A549 (cell line): ENCODE measurements around the gene KERA. TPM values are rescaled to one million over a fixed set of nuclear protein-coding genes. Genes with fewer than 3 reads are reported as not detected.

ENCODE experiments used
- ATAC-seq, 2 experiments: fragments of 200-7000 bp in 1 of 2; fragments of >200 bp in 1 of 2; cut with Nextera tagmentation in 1 of 2; cut with Tn5 transposase in 1 of 2; 3 replicates each; pipeline versions ENCODE4 v1.8.0 to v1.9.1; 2018 to 2020; ENCODE audit warnings: mild to moderate bottlenecking in 1 of 2, moderate library complexity in 1 of 2
- CTCF ChIA-PET: fragments of 300-600 bp; sonication (Branson Sonifier 250); formaldehyde crosslinking; extraction: SDS; loops from one replicate; lab custom pipeline; 2021; ENCODE audit warnings: antibody characterized with exemption, inconsistent platforms; lab: Yijun Ruan, JAX
- POLR2A ChIA-PET: fragments of 350-600 bp; formaldehyde crosslinking; extraction: SDS; loops from one replicate; lab custom pipeline; 2021; ENCODE audit warnings: antibody characterized with exemption, inconsistent platforms; lab: Yijun Ruan, JAX
- DNase-seq, 2 experiments: peaks; one replicate each; pipeline versions ENCODE4 v3.0.0 to v3.0.0-alpha.2; 2011 to 2016; ENCODE audit warnings: low read depth in 1 of 2, low spot score in 1 of 2
- FAIRE-seq: peaks from 2 replicates; lab custom pipeline; 2011; peaks lifted over from hg19 to GRCh38; lab: Jason Lieb, UNC
- H3K27ac ChIP-seq, 2 experiments: fragments of >200 bp; sonication (Bioruptor Twin); formaldehyde crosslinking; 3 replicates each; pipeline ENCODE4 v1.5.1; 2016 to 2017
- H3K4me1 ChIP-seq: fragments of >200 bp; sonication (Bioruptor Twin); formaldehyde crosslinking; 3 replicates; pipeline ENCODE4 v1.6.1; 2016
- H3K4me2 ChIP-seq: fragments of >200 bp; sonication (Bioruptor Twin); formaldehyde crosslinking; 3 replicates; pipeline ENCODE4 v1.6.1; 2016
- H3K4me3 ChIP-seq: fragments of >200 bp; sonication (Bioruptor Twin); formaldehyde crosslinking; 3 replicates; pipeline ENCODE4 v1.5.1; 2016
- H3K9me3 ChIP-seq: fragments of >200 bp; sonication (Bioruptor Twin); formaldehyde crosslinking; 3 replicates; pipeline ENCODE4 v1.6.1; 2016
- CBX8 ChIP-seq: fragments of 200-600 bp; sonication (generic); IDR thresholded peaks from 2 replicates; pipeline ENCODE4 v1.6.1; 2016
- EHF ChIP-seq: fragments of 250-450 bp; sonication (Bioruptor Pico); IDR thresholded peaks from 2 replicates; pipeline ENCODE4 v1.5.0; 2020; ENCODE audit warnings: mild to moderate bottlenecking
- ESRRA ChIP-seq: fragments of 150-350 bp; IDR thresholded peaks from 2 replicates; pipeline ENCODE4 v1.6.1; 2014; ENCODE audit warnings: mild to moderate bottlenecking, low read length, borderline replicate concordance
- FOSB ChIP-seq: fragments of 250-450 bp; sonication (Bioruptor Pico); IDR thresholded peaks from 2 replicates; pipeline ENCODE4 v1.5.0; 2020; ENCODE audit warnings: mild to moderate bottlenecking, moderate library complexity
- GATA3 ChIP-seq: IDR thresholded peaks from 2 replicates; pipeline ENCODE4 v1.6.1; 2012; ENCODE audit warnings: borderline replicate concordance
- HDAC2 ChIP-seq: fragments of 200-600 bp; sonication (generic); IDR thresholded peaks from 2 replicates; pipeline ENCODE4 v1.6.1; 2016
- HOXA7 ChIP-seq: fragments of 250-450 bp; sonication (Bioruptor Pico); IDR thresholded peaks from 2 replicates; pipeline ENCODE4 v1.5.0; 2020; ENCODE audit warnings: mild to moderate bottlenecking, moderate library complexity
- JUN ChIP-seq, 2 experiments: fragments of >200 bp; sonication (Bioruptor Twin); formaldehyde crosslinking; IDR thresholded peaks; 2 replicates in 1 of 2; 3 replicates in 1 of 2; pipeline ENCODE4 v1.6.1; 2016 to 2017
- NFE2L2 ChIP-seq: fragments of 150-350 bp; conservative IDR thresholded peaks from 2 replicates; pipeline ENCODE4 v1.6.1; 2014; ENCODE audit warnings: low read length
- RARB ChIP-seq: fragments of 250-450 bp; sonication (Bioruptor Pico); IDR thresholded peaks from 2 replicates; pipeline ENCODE4 v1.8.0; 2021; ENCODE audit warnings: mild to moderate bottlenecking, moderate library complexity
- SMC3 ChIP-seq: fragments of >200 bp; sonication (Bioruptor Twin); formaldehyde crosslinking; IDR thresholded peaks from 3 replicates; pipeline ENCODE4 v1.6.1; 2018; ENCODE audit warnings: inconsistent platforms
- TP53 ChIP-seq: fragments of 250-450 bp; sonication (Bioruptor Pico); IDR thresholded peaks from 2 replicates; pipeline ENCODE4 v1.5.0; 2021; ENCODE audit warnings: mild to moderate bottlenecking, moderate library complexity
- ZC3H11A ChIP-seq: fragments of 450-650 bp; IDR thresholded peaks from 2 replicates; pipeline ENCODE4 v1.6.1; 2014; ENCODE audit warnings: antibody characterized with exemption, mild to moderate bottlenecking
- ZFP36 ChIP-seq: fragments of 450-650 bp; IDR thresholded peaks from 2 replicates; pipeline ENCODE4 v1.6.1; 2014; ENCODE audit warnings: borderline replicate concordance; ENCODE audit not compliant: partially characterized antibody
- ZSCAN20 ChIP-seq: fragments of 250-450 bp; sonication (Bioruptor Pico); IDR thresholded peaks from 2 replicates; pipeline ENCODE4 v1.8.0; 2022; ENCODE audit warnings: mild to moderate bottlenecking, moderate library complexity
- WGBS: methylation state at CpG from one replicate; pipeline ENCODE4 v1.1.6; 2017; ENCODE audit errors: missing lambda C conversion rate; 5-methylcytosine and 5-hydroxymethylcytosine counted together
- polyA plus RNA-seq, 4 experiments: library from polyadenylated mRNA; depleted of rRNA in 3 of 4; stranded (reverse); fragments of >200 nt; fragmentation: RNase III in 1 of 4; extraction: RNeasy Plus Mini Kit Qiagen cat#74134 plus additional on column Dnase treatment in 1 of 4; gene quantifications; 2 replicates in 3 of 4; 3 replicates in 1 of 4; pipeline ENCODE4 v1.2.3, GENCODE V29; 2011 to 2017
- TF ChIP-seq, protein P1 (sequence below): fragments of 450-650 bp; IDR thresholded peaks from 2 replicates; pipeline ENCODE4 v1.6.1; 2014; ENCODE audit warnings: antibody characterized with exemption
- TF ChIP-seq, protein P2 (sequence below): fragments of >200 bp; sonication (Bioruptor Twin); formaldehyde crosslinking; IDR thresholded peaks from 3 replicates; pipeline ENCODE4 v1.6.1; 2016
- TF ChIP-seq, protein P3 (sequence below): fragments of 250-450 bp; sonication (Bioruptor Pico); IDR thresholded peaks from 2 replicates; pipeline ENCODE4 v1.5.0; 2020; ENCODE audit warnings: low read depth, mild to moderate bottlenecking, moderate library complexity
- TF ChIP-seq, protein P4 (sequence below): fragments of 150-350 bp; IDR thresholded peaks from 2 replicates; pipeline ENCODE4 v1.6.1; 2014; ENCODE audit warnings: low read depth, mild to moderate bottlenecking, low read length
- TF ChIP-seq, protein P5 (sequence below): IDR thresholded peaks from 2 replicates; pipeline ENCODE4 v1.6.1; 2012; ENCODE audit warnings: low read depth, borderline replicate concordance
- TF ChIP-seq, protein P6 (sequence below): fragments of 250-450 bp; sonication (Bioruptor Pico); IDR thresholded peaks from 2 replicates; pipeline ENCODE4 v1.5.0; 2021; ENCODE audit warnings: mild to moderate bottlenecking, moderate library complexity, borderline replicate concordance

The KERA gene
- polyA plus RNA-seq, 2 of the 4 experiments (the other 2 are of a cell fraction): not detected

DNA sequence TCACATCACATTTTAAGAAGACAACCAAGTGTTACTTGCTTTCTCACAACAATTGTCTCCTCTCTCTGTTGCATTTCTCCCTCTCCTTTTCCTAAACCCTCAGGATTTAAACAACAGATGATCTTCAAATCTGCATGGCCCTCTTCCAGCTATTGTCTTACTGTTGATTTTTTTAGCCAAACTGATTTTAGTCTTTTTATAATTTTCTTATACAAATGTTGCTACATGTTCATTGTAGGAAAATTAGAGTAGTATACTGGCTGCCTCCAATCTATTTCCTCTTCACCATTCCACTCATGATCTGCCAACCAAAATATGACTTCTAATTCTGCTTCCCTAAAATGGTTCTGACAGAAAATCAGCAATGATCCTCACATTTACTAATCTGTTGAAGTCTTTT lies 1.4 kb upstream of the KERA start:
- H3K4me1 ChIP-seq: no peaks in the 10 kb centered on the region
- H3K4me3 ChIP-seq: no peak overlapping the region

DNA sequence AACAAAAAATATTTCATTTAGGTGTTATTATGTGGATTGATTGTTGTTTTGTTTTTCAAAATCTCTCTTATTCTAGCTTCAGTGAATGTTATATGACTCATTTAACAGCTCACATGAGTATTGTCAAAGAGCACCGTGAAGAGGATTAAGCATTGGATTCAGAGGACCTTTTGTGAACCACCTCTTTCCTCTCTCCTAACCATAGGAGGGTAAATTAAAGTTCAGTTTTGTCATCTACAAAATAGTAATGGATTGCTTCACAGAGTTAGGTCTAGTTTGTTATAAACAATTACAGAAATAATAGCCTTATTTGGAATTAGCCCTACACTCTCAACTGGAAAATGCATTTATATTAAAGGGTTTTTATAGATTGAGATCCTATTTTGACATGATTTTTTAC lies 962 bp upstream of the KERA start:
- TF ChIP-seq HDAC2: no peak
- TF ChIP-seq, protein P1, sequence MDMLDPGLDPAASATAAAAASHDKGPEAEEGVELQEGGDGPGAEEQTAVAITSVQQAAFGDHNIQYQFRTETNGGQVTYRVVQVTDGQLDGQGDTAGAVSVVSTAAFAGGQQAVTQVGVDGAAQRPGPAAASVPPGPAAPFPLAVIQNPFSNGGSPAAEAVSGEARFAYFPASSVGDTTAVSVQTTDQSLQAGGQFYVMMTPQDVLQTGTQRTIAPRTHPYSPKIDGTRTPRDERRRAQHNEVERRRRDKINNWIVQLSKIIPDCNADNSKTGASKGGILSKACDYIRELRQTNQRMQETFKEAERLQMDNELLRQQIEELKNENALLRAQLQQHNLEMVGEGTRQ: no peak
- TF ChIP-seq, protein P2, sequence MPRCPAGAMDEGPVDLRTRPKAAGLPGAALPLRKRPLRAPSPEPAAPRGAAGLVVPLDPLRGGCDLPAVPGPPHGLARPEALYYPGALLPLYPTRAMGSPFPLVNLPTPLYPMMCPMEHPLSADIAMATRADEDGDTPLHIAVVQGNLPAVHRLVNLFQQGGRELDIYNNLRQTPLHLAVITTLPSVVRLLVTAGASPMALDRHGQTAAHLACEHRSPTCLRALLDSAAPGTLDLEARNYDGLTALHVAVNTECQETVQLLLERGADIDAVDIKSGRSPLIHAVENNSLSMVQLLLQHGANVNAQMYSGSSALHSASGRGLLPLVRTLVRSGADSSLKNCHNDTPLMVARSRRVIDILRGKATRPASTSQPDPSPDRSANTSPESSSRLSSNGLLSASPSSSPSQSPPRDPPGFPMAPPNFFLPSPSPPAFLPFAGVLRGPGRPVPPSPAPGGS: no peak
- TF ChIP-seq TP53: no peak
- no peak for TF ChIP-seq HOXA7
- no peak for TF ChIP-seq ZSCAN20
- no peak for TF ChIP-seq ESRRA
- TF ChIP-seq RARB (CRISPR knock-in tag): no peak
- TF ChIP-seq, protein P3, sequence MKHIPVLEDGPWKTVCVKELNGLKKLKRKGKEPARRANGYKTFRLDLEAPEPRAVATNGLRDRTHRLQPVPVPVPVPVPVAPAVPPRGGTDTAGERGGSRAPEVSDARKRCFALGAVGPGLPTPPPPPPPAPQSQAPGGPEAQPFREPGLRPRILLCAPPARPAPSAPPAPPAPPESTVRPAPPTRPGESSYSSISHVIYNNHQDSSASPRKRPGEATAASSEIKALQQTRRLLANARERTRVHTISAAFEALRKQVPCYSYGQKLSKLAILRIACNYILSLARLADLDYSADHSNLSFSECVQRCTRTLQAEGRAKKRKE (CRISPR knock-in tag): no peak
- TF ChIP-seq SMC3: no peak
- TF ChIP-seq, protein P4, sequence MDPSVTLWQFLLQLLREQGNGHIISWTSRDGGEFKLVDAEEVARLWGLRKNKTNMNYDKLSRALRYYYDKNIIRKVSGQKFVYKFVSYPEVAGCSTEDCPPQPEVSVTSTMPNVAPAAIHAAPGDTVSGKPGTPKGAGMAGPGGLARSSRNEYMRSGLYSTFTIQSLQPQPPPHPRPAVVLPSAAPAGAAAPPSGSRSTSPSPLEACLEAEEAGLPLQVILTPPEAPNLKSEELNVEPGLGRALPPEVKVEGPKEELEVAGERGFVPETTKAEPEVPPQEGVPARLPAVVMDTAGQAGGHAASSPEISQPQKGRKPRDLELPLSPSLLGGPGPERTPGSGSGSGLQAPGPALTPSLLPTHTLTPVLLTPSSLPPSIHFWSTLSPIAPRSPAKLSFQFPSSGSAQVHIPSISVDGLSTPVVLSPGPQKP: no peak
- TF ChIP-seq EHF (CRISPR knock-in tag): no peak
- Histone ChIP-seq H3K4me1 (no peaks in the 10 kb centered on the region), H3K4me3 (no peak overlapping the region), H3K4me2 (no peak overlapping the region), H3K9me3 (no peaks in the 10 kb centered on the region), H3K27ac (no peak overlapping the region)
- WGBS: 36% methylated on average over 1 of the region's 1 CpG
- ATAC-seq (no peak), FAIRE-seq (peak; percentile 49), DNase-seq (no peak)
- ChIA-PET CTCF (no interaction called here), POLR2A (no interaction called here)

More for the DNA sequence above, 1.4 kb upstream of the KERA start:
- TF ChIP-seq ZC3H11A (no peak), ESRRA (no peak), NFE2L2 (no peak), ZFP36 (no peak), CBX8 (no peak), JUN (IDR thresholded peaks at IDR 0.05) (no peak), GATA3 (no peak), FOSB (no peak)
- TF ChIP-seq, protein P5, sequence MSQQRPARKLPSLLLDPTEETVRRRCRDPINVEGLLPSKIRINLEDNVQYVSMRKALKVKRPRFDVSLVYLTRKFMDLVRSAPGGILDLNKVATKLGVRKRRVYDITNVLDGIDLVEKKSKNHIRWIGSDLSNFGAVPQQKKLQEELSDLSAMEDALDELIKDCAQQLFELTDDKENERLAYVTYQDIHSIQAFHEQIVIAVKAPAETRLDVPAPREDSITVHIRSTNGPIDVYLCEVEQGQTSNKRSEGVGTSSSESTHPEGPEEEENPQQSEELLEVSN: no peak
- TF ChIP-seq, protein P6, sequence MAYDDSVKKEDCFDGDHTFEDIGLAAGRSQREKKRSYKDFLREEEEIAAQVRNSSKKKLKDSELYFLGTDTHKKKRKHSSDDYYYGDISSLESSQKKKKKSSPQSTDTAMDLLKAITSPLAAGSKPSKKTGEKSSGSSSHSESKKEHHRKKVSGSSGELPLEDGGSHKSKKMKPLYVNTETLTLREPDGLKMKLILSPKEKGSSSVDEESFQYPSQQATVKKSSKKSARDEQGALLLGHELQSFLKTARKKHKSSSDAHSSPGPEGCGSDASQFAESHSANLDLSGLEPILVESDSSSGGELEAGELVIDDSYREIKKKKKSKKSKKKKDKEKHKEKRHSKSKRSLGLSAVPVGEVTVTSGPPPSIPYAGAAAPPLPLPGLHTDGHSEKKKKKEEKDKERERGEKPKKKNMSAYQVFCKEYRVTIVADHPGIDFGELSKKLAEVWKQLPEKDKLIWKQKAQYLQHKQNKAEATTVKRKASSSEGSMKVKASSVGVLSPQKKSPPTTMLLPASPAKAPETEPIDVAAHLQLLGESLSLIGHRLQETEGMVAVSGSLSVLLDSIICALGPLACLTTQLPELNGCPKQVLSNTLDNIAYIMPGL (CRISPR knock-in tag): no peak
- TF ChIP-seq, all 56 proteins: peak for 0
- no peaks in the 10 kb centered on the region for H3K9me3 ChIP-seq
- no peak overlapping the region for H3K4me2 ChIP-seq
- no peak overlapping the region for H3K27ac ChIP-seq
- DNase-seq (no peak), ATAC-seq (no peak), FAIRE-seq (no peak)
- CTCF ChIA-PET: no interaction called here
- POLR2A ChIA-PET: no interaction called here
